GM19328 (cell line): ENCODE results near the gene EGF.

Experiments used
- ATAC-seq: cut with Tn5 transposase; IDR thresholded peaks from one replicate; pipeline ENCODE4 v1.9.1; 2021; ENCODE audit warnings: mild to moderate bottlenecking, moderate library complexity; ENCODE audit not compliant: unreplicated experiment

The EGF gene

DNA sequence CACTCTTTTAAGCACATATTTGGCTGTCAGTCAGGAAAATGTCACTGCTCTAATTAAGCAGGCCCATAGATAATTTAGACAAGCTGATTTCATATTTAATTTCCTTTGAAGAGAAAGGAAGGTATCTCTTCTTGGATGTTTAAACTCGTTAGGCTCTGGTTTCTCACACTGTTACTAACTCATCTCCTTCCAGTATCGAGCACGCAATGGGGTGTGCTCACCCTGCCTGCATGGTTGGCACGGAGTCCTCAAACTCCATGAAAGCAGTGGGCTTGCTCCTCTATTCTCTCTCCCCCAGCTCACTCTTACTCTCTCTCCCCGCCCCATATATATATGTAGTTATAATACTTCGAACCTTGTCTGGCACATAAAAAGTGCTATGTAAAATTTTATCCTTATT, 76.9 kb downstream of the EGF start:
- ATAC-seq, result no peak

DNA sequence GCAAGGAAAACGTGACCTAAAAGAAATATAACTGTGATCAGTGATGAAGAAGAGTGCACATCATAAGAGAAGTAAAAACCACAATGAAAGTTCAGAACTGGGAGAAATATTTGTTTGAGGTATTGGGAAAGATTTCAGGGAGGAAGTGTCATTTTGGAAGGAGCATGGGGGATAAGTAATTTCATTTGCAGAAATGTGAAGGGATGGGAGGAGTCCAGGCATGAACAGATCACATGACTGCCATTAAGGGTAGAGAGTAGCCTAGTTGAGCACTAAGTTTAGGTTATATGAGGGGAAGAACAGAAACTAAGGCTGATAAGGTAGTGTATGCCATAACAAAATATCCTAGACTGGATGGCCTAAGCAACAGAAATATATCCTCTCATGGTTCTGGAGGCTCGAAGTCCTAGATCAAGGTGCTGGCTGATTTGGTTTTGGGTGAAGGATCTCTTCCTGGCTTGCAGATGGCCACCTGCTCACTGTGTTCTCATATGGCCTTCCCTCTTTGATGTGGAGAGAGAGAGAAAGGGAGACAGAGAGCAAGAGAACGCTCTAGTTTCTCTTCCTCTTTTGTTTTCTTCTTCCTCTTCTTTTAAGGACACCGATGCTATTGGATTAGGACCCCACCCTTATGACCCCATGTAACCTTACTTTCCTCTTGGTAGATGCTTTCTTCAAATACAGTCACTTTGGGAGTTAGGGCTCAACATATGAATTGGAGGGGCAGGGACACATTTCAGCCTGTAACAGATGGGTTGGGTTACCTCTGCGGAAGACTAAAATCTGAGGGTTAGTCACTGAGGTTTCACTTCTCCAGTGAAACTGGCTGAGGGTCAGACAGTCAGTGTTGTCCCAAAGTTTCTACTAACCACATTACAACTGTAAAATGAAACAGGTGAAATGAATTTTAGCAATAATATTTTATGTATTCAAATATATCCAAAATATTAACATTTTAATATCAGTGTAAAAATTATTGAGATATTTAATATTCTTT, 77.9 kb downstream of the EGF start:
- peak; percentile 84 for ATAC-seq

GRCh38 chr4:109993116-109993515, 80.4 kb downstream of the EGF start:
- no peak for ATAC-seq

- ATAC-seq, result peak; percentile 50
These were observed 81.7 kb downstream of the EGF start for GRCh38 chr4:109994415-109994827.

DNA sequence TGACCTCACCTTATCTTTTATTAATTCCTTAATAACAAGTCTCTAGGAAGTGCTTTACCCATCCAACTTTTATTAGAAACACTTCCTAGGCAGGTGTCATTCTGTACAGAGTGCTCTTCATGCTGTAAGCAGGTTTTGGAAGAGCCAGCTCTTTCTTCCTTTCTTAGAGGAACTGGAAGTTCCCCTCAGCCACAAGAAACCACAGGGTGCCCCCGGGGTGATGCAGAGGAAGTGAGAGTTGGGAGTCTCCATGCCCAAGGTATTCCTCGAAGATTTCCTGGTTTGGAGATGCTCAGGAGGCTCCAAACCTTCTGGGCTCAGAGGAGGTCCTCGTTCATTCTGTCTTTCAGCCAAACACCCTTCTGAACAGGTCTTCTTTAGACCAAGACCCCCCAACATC, 83.8 kb downstream of the EGF start:
- ATAC-seq, result no peak

- ATAC-seq, result peak; percentile 41
These were observed 86.3 kb downstream of the EGF start for GRCh38 chr4:109998867-109999584.

DNA sequence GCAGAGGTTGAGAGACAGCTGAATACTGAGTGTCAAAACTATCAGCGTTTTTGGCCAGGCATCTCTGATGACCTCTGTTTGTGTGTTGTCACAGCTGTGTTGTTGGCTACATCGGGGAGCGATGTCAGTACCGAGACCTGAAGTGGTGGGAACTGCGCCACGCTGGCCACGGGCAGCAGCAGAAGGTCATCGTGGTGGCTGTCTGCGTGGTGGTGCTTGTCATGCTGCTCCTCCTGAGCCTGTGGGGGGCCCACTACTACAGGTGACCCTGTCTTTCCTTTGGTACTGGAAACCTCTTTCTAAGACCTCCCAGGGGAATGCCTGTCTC, 86.9 kb downstream of the EGF start:
- ATAC-seq, result no peak

- ATAC-seq, result no peak
These were observed 89.6 kb downstream of the EGF start for GRCh38 chr4:110002326-110002725.

DNA sequence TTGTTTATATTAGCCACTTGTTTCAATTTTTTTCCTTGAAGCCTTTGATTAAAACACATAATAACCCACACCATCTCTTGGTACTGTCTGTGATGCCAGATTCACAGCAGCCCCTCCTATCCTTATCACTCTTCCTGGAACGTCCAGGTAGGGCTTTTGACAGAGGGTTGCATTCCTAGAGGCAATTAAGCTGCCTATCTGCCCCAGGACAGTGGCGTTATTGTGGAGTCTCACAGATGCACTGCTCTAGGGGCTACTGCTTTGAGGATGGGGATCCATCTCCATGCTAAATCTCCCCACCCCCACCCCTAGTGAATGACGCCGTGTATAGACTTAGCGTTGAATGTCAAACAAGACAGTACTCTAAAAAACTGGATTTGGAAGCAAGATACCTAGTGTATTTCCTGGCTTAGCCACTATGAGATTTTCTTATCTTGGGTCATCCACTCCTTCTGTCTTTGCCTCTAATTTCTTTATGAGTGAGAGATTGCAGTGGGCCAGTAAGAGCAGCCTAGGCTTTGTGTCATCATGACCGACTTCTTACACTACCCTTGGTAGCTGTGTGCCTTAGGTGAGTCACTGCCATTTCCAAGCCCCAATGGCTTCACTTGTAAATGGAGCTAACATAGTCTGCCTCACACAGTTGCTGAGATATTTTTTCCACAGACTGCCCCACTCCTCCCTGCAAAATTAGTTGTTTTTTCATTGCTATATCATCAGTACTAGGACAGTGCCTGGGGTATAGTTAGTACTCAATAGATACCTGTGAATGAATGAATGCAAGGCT, 90.9 kb downstream of the EGF start:
- no peak for ATAC-seq

DNA sequence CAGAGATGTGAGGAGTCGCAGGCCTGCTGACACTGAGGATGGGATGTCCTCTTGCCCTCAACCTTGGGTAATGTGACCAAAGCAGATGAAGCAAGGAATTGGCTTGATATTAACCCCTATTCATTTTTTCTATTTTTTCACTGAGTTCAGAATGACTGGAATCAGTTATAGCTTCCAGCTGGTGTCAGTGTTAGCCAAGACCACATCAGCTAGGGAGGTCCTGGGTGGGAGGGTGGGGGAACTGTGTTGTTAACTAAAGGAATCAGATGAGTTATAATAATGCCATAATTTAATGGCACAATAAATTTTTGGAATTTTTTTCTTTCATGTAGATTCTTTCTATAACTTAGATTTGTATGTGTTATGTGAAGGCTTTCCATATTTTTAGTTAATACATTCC, 91.9 kb downstream of the EGF start:
- no peak for ATAC-seq

DNA sequence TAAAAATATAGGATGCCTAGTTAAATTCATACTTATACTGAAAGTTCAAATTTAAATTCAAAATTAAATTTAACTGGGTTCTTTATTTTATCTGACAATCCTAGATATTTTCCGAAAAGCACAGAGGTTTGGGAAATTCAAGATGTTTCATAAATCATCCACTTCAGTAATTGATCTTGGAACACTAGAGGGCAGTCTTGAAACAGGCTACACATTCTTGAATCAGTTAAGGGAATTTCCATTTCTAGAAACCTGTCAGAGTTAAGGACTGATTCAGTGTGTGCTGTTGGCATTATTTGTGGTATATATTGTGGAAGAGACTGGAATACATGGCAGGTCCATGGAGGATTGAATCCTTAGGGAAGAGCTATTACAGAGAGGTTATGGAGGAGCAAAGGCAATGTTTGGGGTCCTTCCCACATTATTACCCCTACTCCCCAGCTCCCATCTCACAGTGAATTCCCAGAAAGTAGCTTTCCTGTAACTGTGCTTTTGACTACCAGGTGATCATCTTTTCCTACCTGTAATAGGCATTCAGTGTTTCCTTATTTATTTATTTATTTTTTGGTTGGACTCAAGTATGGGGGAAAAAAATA, 92.9 kb downstream of the EGF start:
- ATAC-seq, result peak; percentile 64

GRCh38 chr4:110007217-110007616, 94.5 kb downstream of the EGF start:
- ATAC-seq, result no peak

GRCh38 chr4:110008540-110008939, 95.9 kb downstream of the EGF start:
- ATAC-seq, result no peak

- ATAC-seq, result no peak
These were observed 96.9 kb downstream of the EGF start for GRCh38 chr4:110009550-110009949.

DNA sequence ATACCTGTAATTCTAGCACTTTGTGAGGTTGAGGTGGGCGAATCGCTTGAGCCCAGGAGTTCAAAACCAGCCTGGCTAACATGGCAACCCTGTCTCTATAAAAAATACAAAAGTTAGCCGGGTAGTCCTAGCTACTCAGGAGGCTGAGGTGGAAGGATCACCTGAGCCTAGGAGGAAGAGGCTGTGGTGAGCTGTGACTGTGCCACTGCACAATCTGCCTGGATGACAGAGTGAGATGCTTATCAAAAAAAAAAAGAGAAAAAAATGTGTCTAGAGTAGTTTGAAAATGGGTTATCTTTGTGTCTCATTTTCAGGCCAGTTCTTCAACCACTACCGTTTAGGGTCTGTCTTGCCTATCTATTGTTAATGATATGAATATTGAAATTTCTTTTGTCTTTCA, 98.1 kb downstream of the EGF start:
- ATAC-seq, result no peak

GRCh38 chr4:110012917-110013316, 100.2 kb downstream of the EGF start:
- ATAC-seq, result no peak

DNA sequence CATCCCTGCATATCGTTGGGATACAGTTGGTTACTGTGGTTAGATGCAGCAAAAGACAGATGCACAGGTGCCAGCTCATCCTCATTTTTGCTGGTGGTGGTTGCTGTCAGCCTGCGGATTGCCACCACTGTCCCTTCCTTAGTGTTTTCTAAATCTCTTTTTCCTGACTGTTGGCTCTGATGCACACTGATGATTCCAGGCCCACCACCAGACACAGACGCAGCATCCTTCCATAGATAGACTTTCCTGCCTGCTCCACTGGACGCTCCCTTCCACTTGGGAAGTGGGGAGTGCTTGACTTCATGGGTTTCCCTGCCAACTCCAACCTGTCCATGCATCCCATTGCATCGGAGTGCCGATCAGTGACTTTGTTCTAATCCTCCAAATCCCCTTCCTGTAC, 101.5 kb downstream of the EGF start:
- ATAC-seq, result no peak

GRCh38 chr4:110019153-110019552, 106.5 kb downstream of the EGF start:
- no peak for ATAC-seq

GRCh38 chr4:110020139-110020538, 107.5 kb downstream of the EGF start:
- ATAC-seq, result no peak

DNA sequence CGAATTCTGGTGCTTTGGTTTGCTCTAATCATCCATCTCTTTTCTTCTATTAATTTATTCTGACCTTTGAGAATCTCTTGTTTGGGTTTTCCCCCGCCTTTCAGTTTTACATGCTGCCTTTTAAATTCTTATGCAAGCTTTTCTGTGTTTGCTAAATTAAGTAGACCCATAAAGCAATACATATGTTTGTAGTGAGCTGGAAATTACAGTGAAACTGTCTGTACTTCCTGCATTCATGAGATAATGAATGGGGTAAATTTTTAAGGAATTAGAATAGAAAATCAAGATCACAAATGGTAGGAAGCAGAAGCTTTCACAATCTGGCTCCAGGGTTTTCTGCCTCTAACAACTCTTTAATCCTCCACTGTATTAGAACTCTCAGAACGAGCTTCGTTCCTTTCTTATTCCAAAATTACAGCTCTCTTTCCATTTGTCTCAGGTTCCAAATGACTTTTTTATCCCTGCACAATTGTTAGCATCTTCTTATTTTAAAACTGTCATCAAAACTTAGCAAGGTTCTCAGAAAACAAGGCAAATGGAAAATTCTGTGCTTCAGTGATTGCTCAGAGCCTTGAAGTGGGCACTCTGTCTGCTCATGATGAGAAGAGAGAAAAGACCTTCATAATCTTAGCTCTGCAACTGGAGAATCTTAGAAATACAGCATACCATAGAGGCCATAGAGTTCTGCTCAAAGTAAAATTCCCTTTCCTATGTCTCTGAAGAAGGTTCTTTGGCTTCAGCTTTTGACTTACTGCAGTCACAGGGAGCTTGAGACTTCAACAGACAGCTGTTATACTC, 108.2 kb downstream of the EGF start:
- no peak for ATAC-seq
